Panc1 (cell line): ENCODE measurements around the gene JPH4. TPM values are rescaled to one million over a fixed set of nuclear protein-coding genes. Genes with fewer than 3 reads are reported as not detected.

Experiments
- ATAC-seq: fragments of 200-7000 bp; cut with Tn5 transposase; 2 replicates; pipeline ENCODE4 v1.9.1; 2020; ENCODE audit warnings: mild to moderate bottlenecking, moderate library complexity
- BruUV-seq: library from RNA; stranded (reverse); fragments of 400-500 nt; replicated peaks from 2 replicates; lab custom pipeline; 2021; lab: Mats Ljungman, UMichigan
- CTCF ChIA-PET: fragments of 300-600 bp; sonication (Branson Sonifier 250); formaldehyde crosslinking; loops from one replicate; lab custom pipeline; 2022; ENCODE audit warnings: antibody characterized with exemption; lab: Charles Lee
- POLR2A ChIA-PET: fragments of 300-600 bp; sonication (Branson Sonifier 250); formaldehyde crosslinking; loops from one replicate; lab custom pipeline; 2022; ENCODE audit warnings: antibody characterized with exemption; lab: Charles Lee
- DNase-seq: peaks from one replicate; pipeline ENCODE4 v3.0.0-alpha.2; 2010; ENCODE audit warnings: low read depth, low spot score
- H3K27ac ChIP-seq: 2 replicates; pipeline ENCODE4 v1.5.1; 2011; ENCODE audit warnings: mild to moderate bottlenecking, low read length, inconsistent platforms
- H3K27me3 ChIP-seq: fragments of 200-500 bp; sonication (Bioruptor generic); 2 replicates; pipeline ENCODE4 v1.6.0; 2014; ENCODE audit warnings: low read length, inconsistent platforms; ENCODE audit not compliant: control insufficient read depth, insufficient read depth
- H3K36me3 ChIP-seq: fragments of 200-500 bp; sonication (Bioruptor generic); 2 replicates; pipeline ENCODE4 v1.5.1; 2014; ENCODE audit warnings: inconsistent platforms, mild to moderate bottlenecking, low read length, moderate library complexity; ENCODE audit not compliant: control insufficient read depth, insufficient read depth
- H3K4me1 ChIP-seq: 2 replicates; pipeline ENCODE4 v1.5.1; 2011; ENCODE audit warnings: inconsistent platforms, mild to moderate bottlenecking, low read length, moderate library complexity; ENCODE audit not compliant: control insufficient read depth, insufficient read depth
- H3K4me3 ChIP-seq, 2 experiments: 2 replicates each; pipeline ENCODE4 v1.5.1; 2011 to 2012; ENCODE audit warnings: low read depth in 2 of 2, low read length in 2 of 2, mild to moderate bottlenecking in 2 of 2, inconsistent platforms in 1 of 2, moderate library complexity in 1 of 2
- H3K9me3 ChIP-seq: fragments of 200-500 bp; sonication (Bioruptor generic); 2 replicates; pipeline ENCODE4 v1.5.1; 2014; ENCODE audit warnings: low read depth, mild to moderate bottlenecking, inconsistent platforms, low read length, moderate library complexity; ENCODE audit not compliant: control insufficient read depth, insufficient read depth
- CTCF ChIP-seq: fragments of 450-650 bp; IDR thresholded peaks from 2 replicates; pipeline ENCODE4 v1.5.1; 2017; ENCODE audit warnings: mild to moderate bottlenecking
- POLR2AphosphoS5 ChIP-seq: IDR thresholded peaks from 2 replicates; pipeline ENCODE4 v1.6.1; 2012; ENCODE audit warnings: mild to moderate bottlenecking, low read depth, low read length, moderate library complexity
- REST ChIP-seq, 2 experiments: IDR thresholded peaks; 2 replicates each; pipeline ENCODE4 v1.6.1; 2011 to 2012; ENCODE audit warnings: low read depth in 2 of 2, control low read depth in 1 of 2, low read length in 1 of 2, mild to moderate bottlenecking in 1 of 2, moderate library complexity in 1 of 2; ENCODE audit not compliant: insufficient read depth in 1 of 2
- SIN3A ChIP-seq: IDR thresholded peaks from 2 replicates; pipeline ENCODE4 v1.6.1; 2012; ENCODE audit warnings: low read depth, mild to moderate bottlenecking, low read length, moderate library complexity, borderline replicate concordance; ENCODE audit not compliant: insufficient read depth
- TCF7L2 ChIP-seq: IDR thresholded peaks from 2 replicates; pipeline ENCODE4 v1.6.1; 2011; ENCODE audit warnings: mild to moderate bottlenecking, low read depth, low read length, inconsistent platforms
- in situ Hi-C: cut with HindIII; loops from 2 replicates; pipeline ENCODE4 v1.10.0; 2016; ENCODE audit warnings: low sequenced_read_pairs, low pct_unique_long_range_greater_than_20kb
- intact Hi-C: fragments of 100-400 bp; cut with micrococcal nuclease; formaldehyde crosslinking; loops from one replicate; pipeline ENCODE4 v1.10.0; 2022; ENCODE audit not compliant: unreplicated experiment
- total RNA-seq: library from RNA; stranded (reverse); gene quantifications from one replicate; pipeline ENCODE4 v1.2.1, GENCODE V29; 2021; ENCODE audit not compliant: unreplicated experiment

The JPH4 gene
- total RNA-seq, 1 experiment from 2014 or later, result 0.05 TPM

GRCh38 chr14:23520899-23521533, 57.6 kb downstream of the JPH4 start:
- Histone ChIP-seq H3K4me3 (no peak overlapping the region), H3K9me3 (no peaks in the 10 kb centered on the region), H3K27ac (no peak overlapping the region), H3K27me3 (no peaks in the 10 kb centered on the region), H3K4me1 (no peaks in the 10 kb centered on the region), H3K36me3 (no peaks in the 10 kb centered on the region)
- POLR2A ChIA-PET, result no interaction called here
- TF ChIP-seq TCF7L2 (no peak), POLR2AphosphoS5 (no peak), REST (IDR thresholded peaks at IDR 0.05; ENCODE audit: insufficient read depth in 1 of 2, low read depth in 2 of 2, low read length in 1 of 2) (no peak), CTCF (no peak), SIN3A (no peak)
- BruUV-seq, result no TSS peak
- no peak for DNase-seq
- ATAC-seq, result no peak
- in situ Hi-C loops, result no loop called here
- CTCF ChIA-PET, result no interaction called here
- intact Hi-C loops, result no loop called here

- ATAC-seq (no peak), DNase-seq (no peak)
- POLR2A ChIA-PET, result no interaction called here
- H3K27ac ChIP-seq, result no peak overlapping the region
- H3K27me3 ChIP-seq, result no peaks in the 10 kb centered on the region
- CTCF ChIA-PET, result no interaction called here
- intact Hi-C loops (no loop called here), in situ Hi-C loops (no loop called here)
- no peaks in the 10 kb centered on the region for H3K36me3 ChIP-seq
- H3K4me3 ChIP-seq, result no peak overlapping the region
- TF ChIP-seq SIN3A, result no peak
- TF ChIP-seq TCF7L2, result no peak
- no peak for TF ChIP-seq CTCF
- TF ChIP-seq POLR2AphosphoS5, result no peak
- TF ChIP-seq REST (IDR thresholded peaks at IDR 0.05; ENCODE audit: insufficient read depth in 1 of 2, low read depth in 2 of 2, low read length in 1 of 2), result no peak
- H3K4me1 ChIP-seq, result no peaks in the 10 kb centered on the region
- H3K9me3 ChIP-seq, result no peaks in the 10 kb centered on the region
- BruUV-seq, result no TSS peak
These were observed 59.9 kb downstream of the JPH4 start for GRCh38 chr14:23518709-23519108.
